ENCODE measurements around the gene PSMA2. TPM values are rescaled to one million over a fixed set of nuclear protein-coding genes. Genes with fewer than 3 reads are reported as not detected.

Gene PSMA2
- total and polyA plus RNA-seq, 2 experiments from 2014 or later = 65.2 to 218 TPM

GRCh38 chr7:42959549-42959948, 27.6 kb upstream of the PSMA2 start:
- Histone ChIP-seq H3K4me1 (ENCODE audit: insufficient read depth) (peaks cover under 1% of the 10 kb centered on the region), H3K36me3 (ENCODE audit: low read depth) (no peaks in the 10 kb centered on the region), H2AFZ (no peak overlapping the region), H3F3A (ENCODE audit: insufficient read depth) (peaks cover 3% of the 10 kb centered on the region; the same call in 1 of the 2 replicates), H3K4me2 (ENCODE audit: unreplicated experiment) (no peak overlapping the region), H3K79me2 (ENCODE audit: insufficient read depth) (no peaks in the 10 kb centered on the region), H3K27me3 (replicated peaks; ENCODE audit: insufficient read depth) (no peaks in the 10 kb centered on the region), H3K9me3 (ENCODE audit: low read depth) (no peaks in the 10 kb centered on the region), H4K20me1 (ENCODE audit: insufficient read depth) (no peaks in the 10 kb centered on the region), H3K4me3 (no peak overlapping the region), H3K27ac (no peak overlapping the region), H3K9ac (no peak overlapping the region), H3K9me2 (ENCODE audit: insufficient read depth) (no peaks in the 10 kb centered on the region)
- no peak for TF ChIP-seq EZH2 (IDR thresholded peaks at IDR 0.05; ENCODE audit: insufficient read depth, poor library complexity, severe bottlenecking)
- no peak for TF ChIP-seq EZH2phosphoT487 (IDR thresholded peaks at IDR 0.05; ENCODE audit: insufficient read depth, low read depth)
- DNase-seq = no peak
- WGBS, 2 experiments (ENCODE audit: low coverage in 1 of 2, low lambda C conversion rate in 2 of 2, missing lambda C conversion rate in 2 of 2) = 63 to 74% methylated on average over 2 of the region's 2 CpGs
- in situ Hi-C loops (cut with MboI) = no loop called here

DNA sequence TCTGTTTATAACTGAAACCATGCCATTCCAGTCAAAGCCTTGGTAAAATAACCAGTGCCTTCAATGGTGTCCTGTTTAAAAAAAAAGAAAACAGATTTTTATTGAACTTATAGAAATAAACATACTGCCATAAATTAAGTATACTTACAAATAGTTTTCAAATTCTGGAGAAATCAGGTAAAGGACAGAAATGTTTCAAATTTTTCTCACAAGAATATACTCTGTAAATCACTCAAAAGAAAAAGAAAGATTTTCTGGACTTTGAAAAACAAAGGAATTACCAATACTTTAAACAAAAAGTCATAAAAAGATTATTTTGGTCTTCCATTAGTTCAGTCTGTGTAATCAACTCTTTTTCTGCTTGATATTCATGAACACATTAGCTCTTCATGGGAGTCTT, 24.1 kb upstream of the PSMA2 start:
- no peak overlapping the region for H3K9ac ChIP-seq
- no peaks in the 10 kb centered on the region for H3K9me2 ChIP-seq (ENCODE audit: insufficient read depth)
- H3K27ac ChIP-seq = no peak overlapping the region
- no peaks in the 10 kb centered on the region for H3K36me3 ChIP-seq (ENCODE audit: low read depth)
- no peak overlapping the region for H3K4me3 ChIP-seq
- H4K20me1 ChIP-seq (ENCODE audit: insufficient read depth) = no peaks in the 10 kb centered on the region
- no peaks in the 10 kb centered on the region for H3F3A ChIP-seq (ENCODE audit: insufficient read depth)
- no peaks in the 10 kb centered on the region for H3K27me3 ChIP-seq (replicated peaks; ENCODE audit: insufficient read depth)
- no peak overlapping the region for H3K4me2 ChIP-seq (ENCODE audit: unreplicated experiment)
- no peak for TF ChIP-seq EZH2 (IDR thresholded peaks at IDR 0.05; ENCODE audit: insufficient read depth, poor library complexity, severe bottlenecking)
- H3K4me1 ChIP-seq (ENCODE audit: insufficient read depth) = no peaks in the 10 kb centered on the region
- no peaks in the 10 kb centered on the region for H3K79me2 ChIP-seq (ENCODE audit: insufficient read depth)
- DNase-seq = no peak
- H2AFZ ChIP-seq = no peak overlapping the region
- no peaks in the 10 kb centered on the region for H3K9me3 ChIP-seq (ENCODE audit: low read depth)
- in situ Hi-C loops (cut with MboI) = no loop called here

DNA sequence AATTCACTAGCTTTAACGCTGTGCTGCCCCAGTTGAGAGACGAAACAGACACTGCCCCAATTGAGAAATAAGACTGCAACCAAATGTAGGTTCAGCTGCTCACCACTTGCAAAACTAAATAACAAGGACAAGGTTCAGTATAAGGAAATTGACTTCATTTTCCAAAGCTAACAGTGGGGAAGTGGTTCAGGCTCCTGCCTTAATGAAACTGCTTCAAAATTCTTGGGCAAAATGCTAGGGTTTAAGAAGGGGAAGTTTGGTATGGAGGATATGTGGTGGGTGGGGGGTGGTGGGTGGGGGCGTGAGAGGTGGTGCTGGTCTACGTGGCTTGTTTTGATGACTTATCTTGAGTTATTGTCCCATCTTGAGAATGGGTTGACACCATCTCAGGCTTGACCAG, 22.0 kb upstream of the PSMA2 start:
- in situ Hi-C loops (cut with MboI) = no loop called here
- 53 to 64% methylated on average over 4 of the region's 4 CpGs for WGBS, 2 experiments (ENCODE audit: low coverage in 1 of 2, low lambda C conversion rate in 2 of 2, missing lambda C conversion rate in 2 of 2)

DNA sequence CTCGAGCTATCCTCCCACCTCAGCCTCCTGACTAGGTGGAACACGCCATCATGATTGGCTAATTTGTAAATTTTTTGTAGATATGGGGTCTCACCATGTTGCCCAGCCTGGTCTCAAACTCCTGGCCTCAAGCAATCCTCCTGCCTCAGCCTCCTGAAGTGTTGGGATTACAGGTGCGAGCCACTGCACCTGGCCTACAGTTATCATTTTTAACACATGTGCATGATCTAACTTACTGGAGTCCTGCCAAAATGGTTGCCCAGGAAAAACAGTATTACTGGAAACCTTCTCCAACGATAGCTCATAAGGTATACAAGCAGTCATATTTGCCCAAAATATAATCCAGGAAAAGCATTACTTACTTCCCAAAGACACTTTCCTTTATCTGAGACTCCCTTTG, 20.4 kb upstream of the PSMA2 start:
- H3K4me1 ChIP-seq (ENCODE audit: insufficient read depth) = no peaks in the 10 kb centered on the region
- in situ Hi-C loops (cut with MboI) = no loop called here
- no peaks in the 10 kb centered on the region for H3F3A ChIP-seq (ENCODE audit: insufficient read depth)
- DNase-seq = no peak
- no peaks in the 10 kb centered on the region for H3K36me3 ChIP-seq (ENCODE audit: low read depth)
- H3K79me2 ChIP-seq (ENCODE audit: insufficient read depth) = no peaks in the 10 kb centered on the region
- H3K27me3 ChIP-seq (replicated peaks; ENCODE audit: insufficient read depth) = no peaks in the 10 kb centered on the region
- no peaks in the 10 kb centered on the region for H3K9me3 ChIP-seq (ENCODE audit: low read depth)
- WGBS, 2 experiments (ENCODE audit: low coverage in 1 of 2, low lambda C conversion rate in 2 of 2, missing lambda C conversion rate in 2 of 2) = 67 to 74% methylated on average over 4 of the region's 4 CpGs
- H3K9ac ChIP-seq = no peak overlapping the region
- no peaks in the 10 kb centered on the region for H4K20me1 ChIP-seq (ENCODE audit: insufficient read depth)
- no peak overlapping the region for H2AFZ ChIP-seq
- H3K27ac ChIP-seq = no peak overlapping the region
- TF ChIP-seq EZH2phosphoT487 (IDR thresholded peaks at IDR 0.05; ENCODE audit: insufficient read depth, low read depth) (no peak), EZH2 (IDR thresholded peaks at IDR 0.05; ENCODE audit: insufficient read depth, poor library complexity, severe bottlenecking) (no peak)
- no peak overlapping the region for H3K4me2 ChIP-seq (ENCODE audit: unreplicated experiment)
- no peak overlapping the region for H3K4me3 ChIP-seq
- H3K9me2 ChIP-seq (ENCODE audit: insufficient read depth) = no peaks in the 10 kb centered on the region

More for the DNA sequence above, 22.0 kb upstream of the PSMA2 start:
- no peaks in the 10 kb centered on the region for H3K36me3 ChIP-seq (ENCODE audit: low read depth)
- H3K9me3 ChIP-seq (ENCODE audit: low read depth) = no peaks in the 10 kb centered on the region
- no peak overlapping the region for H3K4me2 ChIP-seq (ENCODE audit: unreplicated experiment)
- TF ChIP-seq EZH2 (IDR thresholded peaks at IDR 0.05; ENCODE audit: insufficient read depth, poor library complexity, severe bottlenecking) (no peak), EZH2phosphoT487 (IDR thresholded peaks at IDR 0.05; ENCODE audit: insufficient read depth, low read depth) (no peak)
- H4K20me1 ChIP-seq (ENCODE audit: insufficient read depth) = no peaks in the 10 kb centered on the region
- no peaks in the 10 kb centered on the region for H3K4me1 ChIP-seq (ENCODE audit: insufficient read depth)
- H3K9me2 ChIP-seq (ENCODE audit: insufficient read depth) = no peaks in the 10 kb centered on the region
- H3K27me3 ChIP-seq (replicated peaks; ENCODE audit: insufficient read depth) = no peaks in the 10 kb centered on the region
- no peak overlapping the region for H2AFZ ChIP-seq
- H3K4me3 ChIP-seq = no peak overlapping the region
- H3K27ac ChIP-seq = no peak overlapping the region
- H3K79me2 ChIP-seq (ENCODE audit: insufficient read depth) = no peaks in the 10 kb centered on the region
- no peak overlapping the region for H3K9ac ChIP-seq
- H3F3A ChIP-seq (ENCODE audit: insufficient read depth) = no peaks in the 10 kb centered on the region
- DNase-seq = no peak

DNA sequence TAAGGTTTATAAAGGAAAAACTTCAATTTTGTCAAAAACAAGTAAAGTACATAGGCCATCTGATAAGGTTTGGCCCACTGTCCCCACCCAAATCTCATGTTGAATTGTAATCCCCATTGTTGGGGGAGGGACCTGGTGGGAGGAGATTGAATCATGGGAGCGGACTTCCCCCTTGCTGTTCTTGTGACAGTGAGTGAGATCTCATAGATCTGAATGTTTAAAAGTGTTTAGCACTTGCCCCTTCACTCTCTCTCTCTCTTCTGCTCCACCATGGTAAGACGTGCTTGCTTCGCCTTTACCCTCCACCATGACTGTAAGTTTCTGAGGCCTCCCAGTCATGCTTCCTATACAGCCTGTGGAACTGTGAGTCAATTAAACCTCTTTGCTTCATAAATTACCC, 18.4 kb upstream of the PSMA2 start:
- WGBS, 2 experiments (ENCODE audit: low coverage in 1 of 2, low lambda C conversion rate in 2 of 2, missing lambda C conversion rate in 2 of 2) = 57 to 60% methylated on average over 3 of the region's 3 CpGs
- in situ Hi-C loops (cut with MboI) = no loop called here

More for the DNA sequence above, 18.4 kb upstream of the PSMA2 start:
- TF ChIP-seq EZH2 (IDR thresholded peaks at IDR 0.05; ENCODE audit: insufficient read depth, poor library complexity, severe bottlenecking) = no peak
- TF ChIP-seq EZH2phosphoT487 (IDR thresholded peaks at IDR 0.05; ENCODE audit: insufficient read depth, low read depth) = no peak
- H3K27me3 ChIP-seq (replicated peaks; ENCODE audit: insufficient read depth) = no peaks in the 10 kb centered on the region
- H3K4me2 ChIP-seq (ENCODE audit: unreplicated experiment) = no peak overlapping the region
- no peaks in the 10 kb centered on the region for H3K36me3 ChIP-seq (ENCODE audit: low read depth)
- no peak for DNase-seq
- no peak overlapping the region for H2AFZ ChIP-seq
- no peak overlapping the region for H3K27ac ChIP-seq
- no peaks in the 10 kb centered on the region for H3K9me2 ChIP-seq (ENCODE audit: insufficient read depth)
- no peaks in the 10 kb centered on the region for H3K4me1 ChIP-seq (ENCODE audit: insufficient read depth)
- no peaks in the 10 kb centered on the region for H4K20me1 ChIP-seq (ENCODE audit: insufficient read depth)
- no peaks in the 10 kb centered on the region for H3F3A ChIP-seq (ENCODE audit: insufficient read depth)
- H3K9me3 ChIP-seq (ENCODE audit: low read depth) = no peaks in the 10 kb centered on the region
- no peak overlapping the region for H3K4me3 ChIP-seq
- no peak overlapping the region for H3K9ac ChIP-seq
- H3K79me2 ChIP-seq (ENCODE audit: insufficient read depth) = no peaks in the 10 kb centered on the region
